ENCODE results near the gene ST6GAL1. TPM values are rescaled to one million over a fixed set of nuclear protein-coding genes. Genes with fewer than 3 reads are reported as not detected.
"Not testable (repeated sequence)": the region's sequence is repeated elsewhere in the genome, so short reads cannot be mapped to it uniquely, and the experiment has no call there.

The ST6GAL1 gene
- total and polyA plus RNA-seq, 7 donors, result 5.4 to 60.5 (median 10.0) TPM

DNA sequence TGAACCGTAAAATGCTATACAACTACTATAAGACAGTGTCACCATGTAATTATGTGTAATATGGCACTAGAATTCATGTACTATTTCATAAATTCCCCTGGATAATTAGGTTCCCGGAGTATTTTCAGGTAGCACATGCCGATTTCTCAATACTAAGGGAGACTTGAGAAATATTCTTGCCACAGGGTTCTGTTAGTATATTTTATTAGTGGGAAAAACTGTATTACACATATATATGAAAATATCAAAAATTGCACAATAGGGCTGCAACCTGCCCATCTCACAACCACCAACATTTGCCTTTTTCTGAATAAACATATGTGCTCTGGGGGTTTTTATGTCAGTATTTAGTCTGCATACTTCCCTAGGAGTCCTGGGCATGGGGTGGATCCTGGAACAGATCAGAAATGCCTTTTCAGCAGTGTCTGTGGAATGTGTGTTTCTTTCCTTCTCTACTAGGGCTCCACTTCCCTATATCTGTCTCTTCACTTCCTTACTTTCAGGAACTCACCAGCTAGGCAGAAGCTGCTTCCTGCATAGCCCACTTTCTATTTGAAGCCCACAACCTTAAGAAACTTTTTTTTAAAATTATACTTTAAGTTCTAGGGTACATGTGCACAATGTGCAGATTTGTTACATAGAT lies 121.5 kb downstream of the ST6GAL1 start:
- Histone ChIP-seq H3K36me3 (no peaks in the 10 kb centered on the region), H3K9me3 (peaks cover 0 to 9% (median 0%) of the 10 kb centered on the region in 4 donors), H3K4me3 (no peak overlapping the region), H3K27me3 (no peaks in the 10 kb centered on the region), H3K27ac (no peak overlapping the region), H3K4me1 (no peaks in the 10 kb centered on the region)
- DNase-seq, result no peak
- TF ChIP-seq, protein P1, sequence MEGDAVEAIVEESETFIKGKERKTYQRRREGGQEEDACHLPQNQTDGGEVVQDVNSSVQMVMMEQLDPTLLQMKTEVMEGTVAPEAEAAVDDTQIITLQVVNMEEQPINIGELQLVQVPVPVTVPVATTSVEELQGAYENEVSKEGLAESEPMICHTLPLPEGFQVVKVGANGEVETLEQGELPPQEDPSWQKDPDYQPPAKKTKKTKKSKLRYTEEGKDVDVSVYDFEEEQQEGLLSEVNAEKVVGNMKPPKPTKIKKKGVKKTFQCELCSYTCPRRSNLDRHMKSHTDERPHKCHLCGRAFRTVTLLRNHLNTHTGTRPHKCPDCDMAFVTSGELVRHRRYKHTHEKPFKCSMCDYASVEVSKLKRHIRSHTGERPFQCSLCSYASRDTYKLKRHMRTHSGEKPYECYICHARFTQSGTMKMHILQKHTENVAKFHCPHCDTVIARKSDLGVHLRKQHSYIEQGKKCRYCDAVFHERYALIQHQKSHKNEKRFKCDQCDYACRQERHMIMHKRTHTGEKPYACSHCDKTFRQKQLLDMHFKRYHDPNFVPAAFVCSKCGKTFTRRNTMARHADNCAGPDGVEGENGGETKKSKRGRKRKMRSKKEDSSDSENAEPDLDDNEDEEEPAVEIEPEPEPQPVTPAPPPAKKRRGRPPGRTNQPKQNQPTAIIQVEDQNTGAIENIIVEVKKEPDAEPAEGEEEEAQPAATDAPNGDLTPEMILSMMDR (IDR thresholded peaks at IDR 0.05), result no peak
- TF ChIP-seq POLR2A (IDR thresholded peaks at IDR 0.05) (no peak), POLR2AphosphoS5 (IDR thresholded peaks at IDR 0.05) (no peak), EP300 (IDR thresholded peaks at IDR 0.05) (no peak)
- 90 to 92% methylated on average over 3 of the region's 3 CpGs for WGBS, 2 donors
- intact Hi-C loops (cut with DNase I), result no loop called here

DNA sequence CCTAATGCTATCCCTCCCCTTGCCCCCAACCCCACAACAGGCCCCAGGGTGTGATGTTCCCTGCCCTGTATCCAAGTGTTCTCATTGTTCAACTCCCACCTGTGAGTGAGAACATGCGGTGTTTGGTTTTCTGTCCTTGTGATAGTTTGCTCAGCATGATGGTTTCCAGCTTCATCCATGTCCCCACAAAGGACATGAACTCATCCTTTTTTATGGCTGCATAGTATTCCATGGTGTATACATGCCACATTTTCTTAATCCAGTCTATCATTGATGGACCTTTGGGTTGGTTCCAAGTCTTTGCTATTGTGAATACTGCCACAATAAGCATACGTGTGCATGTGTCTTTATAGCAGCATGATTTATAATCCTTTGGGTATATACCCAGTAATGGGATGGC lies 122.1 kb downstream of the ST6GAL1 start:
- intact Hi-C loops (cut with DNase I); H3K4me1 ChIP-seq; H3K4me3 ChIP-seq; H3K9me3 ChIP-seq; H3K27ac ChIP-seq; H3K36me3 ChIP-seq; H3K27me3 ChIP-seq; DNase-seq: not testable (repeated sequence)
- 93 to 96% methylated on average over 2 of the region's 2 CpGs for WGBS, 2 donors

DNA sequence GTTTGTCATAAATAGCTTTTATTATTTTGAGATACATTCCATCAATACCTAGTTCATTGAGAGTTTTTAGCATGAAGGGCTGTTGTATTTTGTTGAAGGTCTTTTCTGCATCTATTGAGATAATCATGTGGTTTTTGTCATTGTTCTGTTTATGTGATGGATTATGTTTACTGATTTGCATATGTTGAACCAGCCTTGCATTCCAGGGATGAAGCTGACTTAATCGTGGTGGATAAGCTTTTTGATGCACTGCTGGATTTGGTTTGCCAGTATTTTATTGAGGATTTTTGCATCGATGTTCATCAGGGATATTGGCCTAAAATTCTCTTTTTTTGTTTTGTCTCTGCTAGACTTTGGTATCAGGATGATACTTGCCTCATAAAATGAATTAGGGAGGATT lies 124.1 kb downstream of the ST6GAL1 start:
- H3K4me1 ChIP-seq; H3K36me3 ChIP-seq; H3K27ac ChIP-seq; DNase-seq; H3K9me3 ChIP-seq; H3K4me3 ChIP-seq; intact Hi-C loops (cut with DNase I); H3K27me3 ChIP-seq: not testable (repeated sequence)
- 91 to 97% methylated on average over 2 of the region's 2 CpGs for WGBS, 2 donors

DNA sequence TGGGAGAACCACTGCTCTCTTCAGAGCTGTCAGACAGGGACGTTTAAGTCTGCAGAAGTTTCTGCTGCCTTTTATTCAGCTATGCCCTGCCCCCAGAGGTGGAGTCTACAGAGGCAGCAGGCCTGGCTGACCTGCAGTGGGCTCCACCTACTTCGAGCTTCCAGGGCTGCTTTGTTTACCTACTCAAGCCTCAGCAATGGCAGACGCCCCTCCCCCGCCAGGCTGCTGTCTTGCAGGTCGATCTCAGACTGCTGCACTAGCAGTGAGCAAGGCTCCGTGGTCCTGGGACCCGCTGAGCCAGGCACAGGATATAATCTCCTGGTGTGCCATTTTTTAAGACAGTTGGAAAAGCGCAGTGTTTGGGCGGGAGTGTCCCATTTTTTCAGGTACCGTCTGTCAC lies 127.5 kb downstream of the ST6GAL1 start:
- H3K36me3 ChIP-seq; H3K27me3 ChIP-seq; H3K4me3 ChIP-seq; intact Hi-C loops (cut with DNase I); H3K27ac ChIP-seq; H3K4me1 ChIP-seq; DNase-seq; H3K9me3 ChIP-seq: not testable (repeated sequence)
- 76 to 96% methylated on average over 10 of the region's 10 CpGs for WGBS, 2 donors

DNA sequence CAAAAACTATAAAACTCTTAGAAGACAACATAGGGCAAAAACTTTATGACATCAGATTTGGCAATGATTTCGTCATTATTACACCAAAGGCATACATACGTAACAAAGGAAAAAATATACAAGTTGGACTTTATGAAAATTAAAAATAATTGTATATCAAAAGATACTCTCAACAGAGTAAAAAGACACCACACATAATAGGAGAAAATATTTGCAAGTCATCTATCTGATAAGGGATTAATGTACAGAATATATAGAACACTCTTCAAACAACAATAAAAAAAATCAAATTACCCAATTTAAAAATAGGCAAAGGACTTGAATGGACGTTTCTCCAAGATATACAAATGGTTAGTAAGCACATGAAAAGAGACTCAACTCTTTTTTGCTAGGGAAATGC lies 131.4 kb downstream of the ST6GAL1 start:
- no peaks in the 10 kb centered on the region for H3K27me3 ChIP-seq
- H3K36me3 ChIP-seq, result no peaks in the 10 kb centered on the region
- no peak for DNase-seq
- 69 to 76% methylated on average over 3 of the region's 3 CpGs for WGBS, 2 donors
- H3K4me1 ChIP-seq, result no peaks in the 10 kb centered on the region
- intact Hi-C loops (cut with DNase I), result no loop called here
- H3K27ac ChIP-seq, result no peak overlapping the region
- H3K9me3 ChIP-seq, result peaks cover 0 to 4% (median 0%) of the 10 kb centered on the region in 4 donors
- TF ChIP-seq, protein P1 (IDR thresholded peaks at IDR 0.05), result no peak
- TF ChIP-seq EP300 (IDR thresholded peaks at IDR 0.05) (no peak), POLR2A (IDR thresholded peaks at IDR 0.05) (no peak), POLR2AphosphoS5 (IDR thresholded peaks at IDR 0.05) (no peak)
- H3K4me3 ChIP-seq, result no peak overlapping the region

DNA sequence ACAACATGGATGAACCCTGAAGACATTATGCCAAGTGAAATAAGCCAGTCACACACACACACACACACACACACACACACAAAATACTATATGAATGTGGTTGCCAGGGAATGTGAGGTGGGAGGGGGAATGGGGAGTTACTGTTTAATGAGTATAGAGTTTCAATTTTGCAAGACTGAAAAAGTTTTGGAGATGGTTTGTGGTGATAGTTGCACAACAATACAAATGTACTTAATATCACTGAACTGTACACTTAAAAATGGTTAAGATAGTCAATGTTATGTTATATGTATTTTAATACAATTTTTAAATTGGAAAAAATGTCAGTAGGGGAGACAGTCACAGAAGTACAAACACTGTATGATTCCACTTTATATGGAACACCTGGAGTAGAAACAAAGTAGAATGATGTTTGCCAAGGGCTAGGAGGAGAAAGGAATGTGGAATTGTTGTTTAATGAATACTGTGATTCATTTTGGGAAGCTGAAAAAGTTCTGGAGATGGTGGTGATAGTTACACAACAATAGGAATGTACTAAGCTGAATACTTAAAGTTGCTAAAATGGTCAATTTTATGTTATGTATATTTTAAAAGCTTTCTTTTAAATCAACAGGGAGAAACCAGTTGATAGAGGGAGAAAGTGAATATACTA lies 132.3 kb downstream of the ST6GAL1 start:
- H3K4me1 ChIP-seq, result no peaks in the 10 kb centered on the region
- intact Hi-C loops (cut with DNase I), result no loop called here
- no peaks in the 10 kb centered on the region for H3K27me3 ChIP-seq
- no peak for DNase-seq
- H3K4me3 ChIP-seq, result no peak overlapping the region
- no peak overlapping the region for H3K27ac ChIP-seq
- no peak for TF ChIP-seq POLR2A (IDR thresholded peaks at IDR 0.05)
- no peak for TF ChIP-seq EP300 (IDR thresholded peaks at IDR 0.05)
- H3K36me3 ChIP-seq, result no peaks in the 10 kb centered on the region
- peaks cover 0 to 4% (median 0%) of the 10 kb centered on the region in 4 donors for H3K9me3 ChIP-seq
